GM21717 (cell line): Measurements from ENCODE around the gene U2SURP.
"Not testable (repeated sequence)": the region's sequence is repeated elsewhere in the genome, so short reads cannot be mapped to it uniquely, and the experiment has no call there.

Source experiments
- ATAC-seq: cut with Tn5 transposase; IDR thresholded peaks from one replicate; pipeline ENCODE4 v1.9.1; 2021; ENCODE audit warnings: mild to moderate bottlenecking, moderate library complexity; ENCODE audit not compliant: unreplicated experiment

Gene U2SURP

GRCh38 chr3:143011705-143012104 lies 10.3 kb downstream of the U2SURP start:
- no peak for ATAC-seq

- ATAC-seq, result no peak
Observed at GRCh38 chr3:143014921-143015320, 13.6 kb downstream of the U2SURP start.

- ATAC-seq, result no peak
Observed at GRCh38 chr3:143016321-143016972, 15.1 kb downstream of the U2SURP start.

GRCh38 chr3:143024351-143024960 lies 23.1 kb downstream of the U2SURP start:
- no peak for ATAC-seq

GRCh38 chr3:143031327-143031726 lies 30.0 kb downstream of the U2SURP start:
- no peak for ATAC-seq

- ATAC-seq, result not testable (repeated sequence)
Observed at GRCh38 chr3:143031796-143032387, 30.5 kb downstream of the U2SURP start.

GRCh38 chr3:143035466-143036211 lies 34.3 kb downstream of the U2SURP start:
- ATAC-seq, result no peak

- ATAC-seq, result no peak
Observed at GRCh38 chr3:143036557-143036956, 35.2 kb downstream of the U2SURP start.

- ATAC-seq, result no peak
Observed at GRCh38 chr3:143037867-143038266, 36.5 kb downstream of the U2SURP start.

GRCh38 chr3:143040261-143040879 lies 39.0 kb downstream of the U2SURP start:
- ATAC-seq, result no peak

- ATAC-seq, result no peak
Observed at GRCh38 chr3:143041903-143042302, 40.5 kb downstream of the U2SURP start.

GRCh38 chr3:143045639-143046038 lies 44.3 kb downstream of the U2SURP start:
- no peak for ATAC-seq

- ATAC-seq, result not testable (repeated sequence)
Observed at GRCh38 chr3:143046075-143046474, 44.7 kb downstream of the U2SURP start.

- no peak for ATAC-seq
Observed at GRCh38 chr3:143054011-143054410, 52.6 kb downstream of the U2SURP start.

GRCh38 chr3:143056372-143056771 lies 55.0 kb downstream of the U2SURP start:
- no peak for ATAC-seq

GRCh38 chr3:143060906-143061305 lies 59.5 kb downstream of the U2SURP start:
- ATAC-seq, result peak; percentile 95

GRCh38 chr3:143063018-143063417 lies 61.6 kb downstream of the U2SURP start:
- no peak for ATAC-seq

- ATAC-seq, result no peak
Observed at GRCh38 chr3:143064777-143065176, 63.4 kb downstream of the U2SURP start.

GRCh38 chr3:143065364-143065763 lies 64.0 kb downstream of the U2SURP start:
- no peak for ATAC-seq

- ATAC-seq, result no peak
Observed at GRCh38 chr3:143066033-143066432, 64.7 kb downstream of the U2SURP start.

- ATAC-seq, result no peak
Observed at GRCh38 chr3:143067201-143067600, 65.8 kb downstream of the U2SURP start.
